BJ (cell line): ENCODE data around the gene DDX59. TPM values are rescaled to one million over a fixed set of nuclear protein-coding genes. Genes with fewer than 3 reads are reported as not detected.

Experiments used
- CTCF ChIA-PET: fragments of 350-600 bp; formaldehyde crosslinking; extraction: SDS; loops from one replicate; lab custom pipeline; 2021; ENCODE audit warnings: antibody characterized with exemption, inconsistent platforms; lab: Yijun Ruan, JAX
- POLR2A ChIA-PET: fragments of 300-600 bp; sonication (Branson Sonifier 250); formaldehyde crosslinking; extraction: SDS; loops from one replicate; lab custom pipeline; 2021; ENCODE audit warnings: antibody characterized with exemption; lab: Charles Lee
- DNase-seq: peaks from one replicate; pipeline ENCODE4 v3.0.0-alpha.2; 2011; ENCODE audit warnings: low read depth
- H3K27me3 ChIP-seq: 2 replicates; pipeline ENCODE4 v1.6.0; 2011; ENCODE audit warnings: low read length; ENCODE audit not compliant: control insufficient read depth, insufficient read depth
- H3K36me3 ChIP-seq: 2 replicates; pipeline ENCODE4 v1.5.1; 2011; ENCODE audit warnings: low read length; ENCODE audit not compliant: control insufficient read depth, insufficient read depth
- H3K4me3 ChIP-seq: 2 replicates; pipeline ENCODE4 v1.5.1; 2011; ENCODE audit warnings: low read depth, mild to moderate bottlenecking, control low read depth, low read length
- polyA minus RNA-seq: library from RNA; depleted of rRNA, polyadenylated mRNA; stranded (reverse); fragments of >200 nt; gene quantifications from 2 replicates; pipeline ENCODE4 v1.2.3, GENCODE V29; 2011; rRNA and poly(A)+ RNA removed
- polyA plus RNA-seq: library from polyadenylated mRNA; depleted of rRNA; stranded (reverse); fragments of >200 nt; gene quantifications from 2 replicates; pipeline ENCODE4 v1.2.3, GENCODE V29; 2011; rRNA removed
- TF ChIP-seq, protein P1 (sequence below): IDR thresholded peaks from 2 replicates; pipeline ENCODE4 v1.5.1; 2011; ENCODE audit warnings: low read depth, mild to moderate bottlenecking, control low read depth, inconsistent platforms, low read length, moderate library complexity; ENCODE audit not compliant: insufficient read depth

DDX59 gene
- polyA plus RNA-seq (14.0 and 14.9 TPM in 2 replicates), polyA minus RNA-seq (3.7 and 7.7 TPM in 2 replicates)

DNA sequence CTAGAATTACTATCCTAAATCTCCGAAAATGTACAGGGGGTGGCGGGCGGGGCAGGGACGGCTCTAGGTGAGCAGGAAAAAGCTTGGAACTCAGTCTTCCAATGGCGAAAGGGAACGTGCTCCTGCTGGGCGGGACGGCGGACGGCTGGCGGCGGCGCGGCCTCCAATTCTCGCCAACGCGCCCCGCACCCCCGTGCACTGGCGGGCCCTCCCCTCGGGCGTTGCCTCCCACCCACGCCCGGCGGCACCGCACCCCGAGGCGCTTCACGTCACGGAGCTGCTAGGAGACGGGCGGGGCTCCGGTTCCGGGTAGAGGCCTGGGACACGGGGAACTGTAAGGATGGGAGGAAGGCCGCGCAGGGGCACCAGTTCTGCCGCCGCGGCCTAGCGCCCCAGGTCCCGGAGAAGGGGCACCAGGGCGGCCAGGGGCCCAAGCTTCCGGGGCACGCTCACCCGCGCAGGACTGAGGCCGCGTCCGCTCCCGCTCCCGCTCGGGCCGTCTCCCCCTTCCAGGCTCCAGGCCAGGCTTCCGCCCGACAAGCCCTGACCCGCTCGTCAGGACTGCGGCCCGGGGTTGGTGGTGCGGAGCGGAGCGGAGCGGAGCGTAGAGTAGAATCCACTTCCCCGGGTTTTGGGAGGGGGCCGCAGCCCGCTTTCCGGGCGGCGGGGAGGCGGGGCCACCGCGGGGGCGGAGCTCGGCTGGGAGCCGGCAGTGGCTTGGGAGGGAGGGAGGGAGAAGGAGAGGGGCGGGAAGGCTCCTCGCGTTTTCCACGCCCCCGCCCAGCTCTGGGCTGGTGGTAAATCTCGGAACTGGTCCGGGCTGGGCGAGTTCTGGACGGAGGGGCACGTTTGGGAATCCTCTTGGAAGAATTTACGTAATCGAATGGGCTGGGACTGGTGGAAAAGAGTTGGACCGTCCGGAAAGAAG lies at the start of gene DDX59:
Gene DDX59 (minus strand): TSS at position 594 of the 928 bp plus-strand sequence. CDS start 3,167 bp downstream, outside the sequence.
- H3K36me3 ChIP-seq = no peaks in the 10 kb centered on the region
- CTCF ChIA-PET = interaction anchor here (1.1 to 2.8 kb wide), 5 partner anchors 14 to 302 kb away, joined by 3 to 17 read pairs (median 3); partner anchors contain the start of gene KIF14
- TF ChIP-seq, protein P1, sequence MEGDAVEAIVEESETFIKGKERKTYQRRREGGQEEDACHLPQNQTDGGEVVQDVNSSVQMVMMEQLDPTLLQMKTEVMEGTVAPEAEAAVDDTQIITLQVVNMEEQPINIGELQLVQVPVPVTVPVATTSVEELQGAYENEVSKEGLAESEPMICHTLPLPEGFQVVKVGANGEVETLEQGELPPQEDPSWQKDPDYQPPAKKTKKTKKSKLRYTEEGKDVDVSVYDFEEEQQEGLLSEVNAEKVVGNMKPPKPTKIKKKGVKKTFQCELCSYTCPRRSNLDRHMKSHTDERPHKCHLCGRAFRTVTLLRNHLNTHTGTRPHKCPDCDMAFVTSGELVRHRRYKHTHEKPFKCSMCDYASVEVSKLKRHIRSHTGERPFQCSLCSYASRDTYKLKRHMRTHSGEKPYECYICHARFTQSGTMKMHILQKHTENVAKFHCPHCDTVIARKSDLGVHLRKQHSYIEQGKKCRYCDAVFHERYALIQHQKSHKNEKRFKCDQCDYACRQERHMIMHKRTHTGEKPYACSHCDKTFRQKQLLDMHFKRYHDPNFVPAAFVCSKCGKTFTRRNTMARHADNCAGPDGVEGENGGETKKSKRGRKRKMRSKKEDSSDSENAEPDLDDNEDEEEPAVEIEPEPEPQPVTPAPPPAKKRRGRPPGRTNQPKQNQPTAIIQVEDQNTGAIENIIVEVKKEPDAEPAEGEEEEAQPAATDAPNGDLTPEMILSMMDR = no peak

DNA sequence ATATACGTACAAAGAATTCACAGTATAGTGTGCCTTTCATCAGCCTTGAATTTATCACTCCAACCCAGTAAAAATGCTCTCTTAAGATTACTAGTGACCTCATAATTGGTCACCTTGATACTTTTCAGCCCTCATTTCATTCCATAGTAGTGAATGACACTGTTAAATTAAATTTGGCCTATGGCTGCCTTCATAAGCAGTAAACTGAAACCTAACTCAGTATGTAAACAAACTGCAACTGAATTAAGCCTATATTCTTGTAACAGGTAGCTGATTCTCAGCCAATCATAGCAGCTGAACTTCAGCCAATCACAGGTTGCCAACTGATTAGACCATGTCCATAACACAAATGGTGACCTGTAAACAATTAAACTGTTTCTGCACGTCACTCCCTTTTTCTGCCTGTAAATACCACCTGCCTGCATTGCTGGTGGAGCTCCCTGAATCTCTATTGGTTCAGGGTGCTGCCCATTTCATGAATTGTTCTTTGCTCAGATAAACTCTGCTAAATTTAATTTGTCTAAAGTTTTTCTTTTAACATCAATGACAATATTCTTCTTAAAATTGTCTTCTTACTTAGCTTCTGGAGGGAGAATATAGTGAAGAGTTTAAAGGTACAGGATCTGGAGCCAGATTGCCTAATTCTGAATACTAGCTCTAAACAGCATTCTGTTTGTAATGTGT lies 44.9 kb upstream of the DDX59 start:
- DNase-seq = no peak
- TF ChIP-seq, protein P1 = no peak
- no peaks in the 10 kb centered on the region for H3K36me3 ChIP-seq
- POLR2A ChIA-PET = no interaction called here
- CTCF ChIA-PET = interaction anchor here (1.4 kb wide), 1 partner anchor 11 kb away, joined by 3 read pairs; no protein-coding TSS in a partner anchor
- H3K27me3 ChIP-seq = peaks cover 6% of the 10 kb centered on the region
- no peak overlapping the region for H3K4me3 ChIP-seq

More for the DNA sequence above, at the start of gene DDX59:
- peak; percentile 81 for DNase-seq
- POLR2A ChIA-PET = interaction anchor here (0.6 to 0.7 kb wide), 6 partner anchors 10 to 1586 kb away, joined by 3 to 5 read pairs (median 3); no protein-coding TSS in a partner anchor
- H3K4me3 ChIP-seq = peak within 1 kb of the TSS; percentile 79
- no peaks in the 10 kb centered on the region for H3K27me3 ChIP-seq

DNA sequence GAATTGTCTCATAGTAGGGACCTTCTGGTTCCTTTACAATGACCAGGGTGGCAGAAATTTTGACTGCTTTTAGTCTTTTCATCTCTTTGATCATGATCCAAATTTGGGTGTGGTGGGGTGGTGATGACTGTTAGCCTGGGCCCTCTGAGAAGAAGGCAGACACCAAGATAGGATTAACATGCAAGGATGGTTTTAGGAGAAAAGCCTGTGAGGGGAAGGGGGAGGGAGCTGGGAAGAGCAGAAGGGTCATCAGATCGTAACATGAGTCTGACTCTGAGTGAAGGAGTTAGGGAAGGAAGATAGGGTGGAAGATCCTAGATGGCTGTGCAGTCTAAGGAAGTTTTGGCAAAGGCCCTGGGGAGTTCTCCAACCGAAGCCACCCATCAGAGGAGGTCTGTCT lies 40.5 kb upstream of the DDX59 start:
- Histone ChIP-seq H3K27me3 (no peaks in the 10 kb centered on the region), H3K36me3 (no peaks in the 10 kb centered on the region), H3K4me3 (no peak overlapping the region)
- TF ChIP-seq, protein P1 = no peak
- ChIA-PET POLR2A (no interaction called here), CTCF (interaction anchor here (0.6 to 1.4 kb wide), 2 partner anchors 9 to 19 kb away, joined by 3 read pairs; no protein-coding TSS in a partner anchor)
- no peak for DNase-seq

DNA sequence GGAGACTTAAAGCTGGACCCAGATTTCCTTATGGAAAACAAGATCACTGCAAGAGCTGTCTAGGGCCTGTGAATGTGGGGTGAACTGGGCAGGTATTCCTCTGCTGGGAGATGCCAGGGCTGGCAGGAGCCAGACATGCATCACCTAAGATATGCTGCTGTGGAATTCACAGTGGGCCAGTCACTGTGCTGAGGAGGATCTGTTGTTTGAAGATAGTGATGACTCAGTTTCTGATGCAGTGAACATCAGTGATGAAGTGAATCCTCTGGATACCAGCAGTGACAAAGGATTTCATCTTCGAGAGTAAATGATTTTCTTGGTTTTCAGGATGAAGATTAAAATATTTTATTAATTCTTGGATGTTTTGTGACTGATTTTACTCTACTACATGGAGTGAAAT lies 39.1 kb upstream of the DDX59 start:
- DNase-seq = no peak
- ChIA-PET CTCF (no interaction called here), POLR2A (no interaction called here)
- no peak overlapping the region for H3K4me3 ChIP-seq
- TF ChIP-seq, protein P1 = no peak
- H3K27me3 ChIP-seq = no peaks in the 10 kb centered on the region
- H3K36me3 ChIP-seq = no peaks in the 10 kb centered on the region

DNA sequence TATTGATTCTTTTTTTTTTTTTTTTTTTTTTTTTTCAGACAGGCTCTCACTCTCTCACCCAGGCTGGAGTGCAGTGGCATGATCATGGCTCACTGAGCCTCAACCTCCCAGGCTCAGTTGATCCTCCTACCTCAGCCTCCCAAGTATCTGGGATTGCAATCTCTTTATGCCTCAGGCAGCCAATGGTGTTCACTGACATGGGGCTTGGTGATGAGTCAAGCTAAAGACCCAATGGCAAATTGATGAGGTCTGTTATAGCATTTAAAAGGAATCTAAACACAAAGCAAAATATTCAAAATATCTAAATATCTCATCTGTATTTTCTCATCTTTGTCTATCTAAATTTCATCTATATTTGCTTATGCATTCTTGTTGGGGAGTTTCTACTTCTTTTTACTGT lies 38.5 kb upstream of the DDX59 start:
- POLR2A ChIA-PET = no interaction called here
- CTCF ChIA-PET = no interaction called here

More for the DNA sequence above, 38.5 kb upstream of the DDX59 start:
- Histone ChIP-seq H3K36me3 (no peaks in the 10 kb centered on the region), H3K4me3 (no peak overlapping the region), H3K27me3 (no peaks in the 10 kb centered on the region)
- DNase-seq = no peak
- TF ChIP-seq, protein P1 = no peak
